GM15510 (cell line): ENCODE measurements around the gene PSMG1.

Source experiments
- POLR2A ChIP-seq: IDR thresholded peaks from 3 replicates; pipeline ENCODE4 v1.6.1; 2011; ENCODE audit warnings: borderline replicate concordance; ENCODE audit not compliant: insufficient read length; ENCODE audit errors: extremely low read depth

PSMG1 gene

DNA sequence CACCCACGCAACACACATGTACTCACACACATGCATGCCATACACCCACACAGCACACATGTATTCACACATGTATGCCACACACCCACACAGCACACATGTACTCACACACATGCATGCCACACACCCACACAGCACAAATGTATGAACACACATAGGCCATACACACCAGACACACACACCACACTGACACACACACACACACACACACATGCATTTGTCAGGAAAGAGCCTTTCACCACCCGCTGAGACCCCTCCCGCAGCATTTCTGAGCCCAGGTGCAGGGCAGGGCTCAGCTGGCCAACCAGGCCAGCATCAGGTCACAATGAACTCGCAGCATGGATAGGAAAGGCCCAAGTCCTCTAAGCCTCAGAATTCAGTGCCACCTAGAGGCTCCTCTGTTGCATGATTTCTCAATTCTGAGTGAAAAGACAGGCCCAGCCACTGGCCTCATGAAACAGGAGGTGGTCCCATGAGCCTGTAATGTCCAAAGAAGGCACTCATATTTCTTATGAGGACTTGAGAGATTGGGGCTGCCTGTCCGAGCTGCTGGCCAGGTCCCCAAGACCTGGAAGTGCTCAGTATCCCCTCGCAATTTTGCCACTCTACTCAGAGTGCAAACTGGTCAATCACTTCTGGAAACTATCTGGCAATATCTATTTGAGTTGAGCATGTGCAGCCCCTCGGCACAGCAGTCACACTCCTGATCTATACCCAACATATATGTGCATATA lies 57.3 kb downstream of the PSMG1 start:
- no peak for TF ChIP-seq POLR2A
